Gastrocnemius medialis (tissue), 4 donors: ENCODE results near the gene RUVBL2.
"Not testable (repeated sequence)": the region's sequence is repeated elsewhere in the genome, so short reads cannot be mapped to it uniquely, and the experiment has no call there.

Experiments
- POLR2A ChIP-seq, 2 donors: fragments of 450-650 bp; IDR thresholded peaks; one replicate each; pipeline ENCODE4 v1.6.1; 2017; ENCODE audit warnings: antibody characterized with exemption in 2 of 2, mild to moderate bottlenecking in 2 of 2, moderate library complexity in 2 of 2
- TF ChIP-seq, protein P1 (sequence below), 5 experiments: fragments of 450-650 bp in 3 of 5; fragments of 200-600 bp in 2 of 5; sonication (generic) in 2 of 5; IDR thresholded peaks in 4 of 5; conservative IDR thresholded peaks in 1 of 5; 1 replicate in 4 of 5; 2 replicates in 1 of 5; pipeline ENCODE4 v1.5.1; 2016 to 2019; ENCODE audit warnings: antibody characterized with exemption in 5 of 5, mild to moderate bottlenecking in 3 of 5, moderate library complexity in 3 of 5

- TF ChIP-seq, protein P1, sequence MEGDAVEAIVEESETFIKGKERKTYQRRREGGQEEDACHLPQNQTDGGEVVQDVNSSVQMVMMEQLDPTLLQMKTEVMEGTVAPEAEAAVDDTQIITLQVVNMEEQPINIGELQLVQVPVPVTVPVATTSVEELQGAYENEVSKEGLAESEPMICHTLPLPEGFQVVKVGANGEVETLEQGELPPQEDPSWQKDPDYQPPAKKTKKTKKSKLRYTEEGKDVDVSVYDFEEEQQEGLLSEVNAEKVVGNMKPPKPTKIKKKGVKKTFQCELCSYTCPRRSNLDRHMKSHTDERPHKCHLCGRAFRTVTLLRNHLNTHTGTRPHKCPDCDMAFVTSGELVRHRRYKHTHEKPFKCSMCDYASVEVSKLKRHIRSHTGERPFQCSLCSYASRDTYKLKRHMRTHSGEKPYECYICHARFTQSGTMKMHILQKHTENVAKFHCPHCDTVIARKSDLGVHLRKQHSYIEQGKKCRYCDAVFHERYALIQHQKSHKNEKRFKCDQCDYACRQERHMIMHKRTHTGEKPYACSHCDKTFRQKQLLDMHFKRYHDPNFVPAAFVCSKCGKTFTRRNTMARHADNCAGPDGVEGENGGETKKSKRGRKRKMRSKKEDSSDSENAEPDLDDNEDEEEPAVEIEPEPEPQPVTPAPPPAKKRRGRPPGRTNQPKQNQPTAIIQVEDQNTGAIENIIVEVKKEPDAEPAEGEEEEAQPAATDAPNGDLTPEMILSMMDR (IDR thresholded peaks at IDR 0.05 in 4 of 5, conservative IDR thresholded peaks at IDR 0.05 in 1 of 5): not testable (repeated sequence)
- not testable (repeated sequence) for TF ChIP-seq POLR2A (IDR thresholded peaks at IDR 0.05)
Observed at GRCh38 chr19:49025088-49025487, 31.4 kb downstream of the RUVBL2 start.
